NK-92 treated with Interleukin-12 subunit alpha and Interleukin-12 subunit beta, amount 100 ng/mL, for 24 hours (cell line): ENCODE data around the gene ERCC6L.
"Not testable (repeated sequence)": the region's sequence is repeated elsewhere in the genome, so short reads cannot be mapped to it uniquely, and the experiment has no call there.

Experiments used
- DNase-seq: peaks from one replicate; lab custom pipeline; 2025; lab: John Stamatoyannopoulos, UW

Gene ERCC6L

DNA sequence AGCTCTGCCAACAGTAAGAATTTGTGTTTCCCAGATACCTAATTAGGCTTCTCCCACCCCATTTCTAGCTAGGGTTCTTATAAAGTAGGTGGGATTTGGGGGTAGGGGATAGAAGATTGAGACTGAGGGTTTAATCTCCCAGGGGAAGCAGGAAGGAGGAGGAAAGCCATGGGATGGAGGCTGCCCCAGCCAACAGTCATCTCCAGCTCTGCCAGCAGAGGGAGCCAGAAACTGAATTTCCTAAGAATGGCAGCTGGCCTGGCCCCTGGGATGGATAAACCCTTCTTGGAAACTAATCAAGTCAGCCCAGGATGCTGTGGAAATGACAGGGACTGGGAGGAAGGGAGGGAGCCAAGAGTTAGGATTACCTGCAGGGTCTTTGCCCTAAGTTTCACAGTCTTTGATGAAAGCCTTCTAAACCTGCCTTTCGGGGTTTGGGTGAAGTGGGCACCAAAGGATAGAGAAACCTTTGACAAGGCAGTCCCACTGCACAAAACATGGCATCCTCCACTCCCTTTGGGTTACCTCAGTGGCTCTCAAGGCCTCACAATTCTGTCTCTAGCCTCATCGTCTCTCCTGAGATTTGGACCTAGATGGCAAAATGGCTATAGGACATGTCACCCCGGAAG lies 6.7 kb upstream of the ERCC6L start:
- DNase-seq = peak; percentile 1

DNA sequence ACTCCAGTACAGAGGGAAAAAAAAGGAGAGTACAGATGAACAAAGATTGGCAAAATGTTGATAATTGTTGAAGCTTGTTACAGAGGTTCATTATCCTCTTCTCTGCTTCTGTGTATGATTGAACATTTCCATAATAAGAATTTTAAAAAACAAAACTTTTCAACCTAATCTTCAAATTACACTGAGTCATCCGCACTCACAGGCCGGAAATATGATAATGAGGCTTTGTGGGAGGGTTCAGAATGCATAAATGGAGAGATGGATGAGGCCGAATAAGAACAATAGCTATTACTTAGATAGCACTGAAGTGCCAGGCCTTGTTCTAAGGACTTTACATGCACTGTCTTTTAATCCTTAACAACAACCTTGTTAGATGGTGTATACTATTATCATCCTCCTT lies 4.6 kb upstream of the ERCC6L start:
- DNase-seq = no peak

DNA sequence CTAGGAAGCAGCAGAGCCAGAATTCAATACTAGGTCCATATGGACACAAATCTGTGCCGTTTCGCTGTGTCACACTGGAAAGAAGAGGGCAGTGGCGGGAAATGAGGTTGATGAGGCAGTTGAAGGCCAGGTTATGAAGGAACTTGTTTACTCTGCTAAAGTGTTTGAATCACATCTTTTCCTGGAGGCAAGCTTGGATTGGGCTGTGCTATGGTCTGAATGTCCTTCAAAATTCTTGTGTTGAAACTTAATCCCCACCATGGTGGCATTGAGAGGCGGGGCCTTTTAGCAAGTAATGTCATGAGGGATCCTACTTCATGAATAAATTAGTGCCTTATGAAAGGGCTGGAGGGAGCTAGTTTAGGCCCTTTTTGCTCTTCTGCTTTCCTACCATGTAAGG lies 2.1 kb upstream of the ERCC6L start:
- DNase-seq = no peak

DNA sequence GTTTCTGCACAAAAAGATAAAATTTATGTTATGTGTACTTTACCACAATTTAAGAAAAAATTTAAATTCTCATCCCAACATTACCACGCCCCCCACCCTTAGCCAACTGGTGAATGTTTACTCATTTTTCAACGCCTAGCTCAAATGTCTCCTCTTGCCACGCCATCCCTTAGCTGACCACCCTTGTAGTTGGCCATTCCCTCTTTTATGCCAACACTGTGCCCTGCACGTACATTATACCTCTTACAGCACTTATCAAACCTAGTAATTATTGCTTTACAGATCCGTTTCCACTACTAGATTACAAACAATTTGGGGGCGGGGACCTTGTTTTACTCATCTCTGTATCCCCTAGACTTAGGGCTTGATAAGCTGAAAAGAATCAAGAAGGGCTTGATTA lies 644 bp downstream of the ERCC6L start:
- no peak for DNase-seq

DNA sequence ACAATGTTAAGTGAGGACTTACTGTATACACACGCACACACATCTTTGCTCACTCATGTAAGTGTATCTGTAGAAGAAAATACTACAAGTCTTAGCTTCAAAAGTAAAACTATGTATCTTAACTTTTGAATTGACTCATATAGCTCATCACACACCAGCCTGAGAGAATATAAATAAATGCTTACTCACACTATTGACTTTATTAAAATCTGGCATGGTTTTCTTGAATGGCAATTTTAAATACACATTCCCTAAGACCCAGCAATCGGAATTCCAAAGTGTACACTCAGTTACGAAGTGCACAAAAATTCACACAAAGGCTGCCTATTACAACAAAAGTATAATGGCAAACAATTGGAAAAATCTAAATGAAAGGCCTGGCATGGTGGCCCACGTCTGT lies 2.0 kb downstream of the ERCC6L start:
- DNase-seq = no peak

GRCh38 chrX:72230290-72230689 lies 8.5 kb downstream of the ERCC6L start:
- DNase-seq = no peak

DNA sequence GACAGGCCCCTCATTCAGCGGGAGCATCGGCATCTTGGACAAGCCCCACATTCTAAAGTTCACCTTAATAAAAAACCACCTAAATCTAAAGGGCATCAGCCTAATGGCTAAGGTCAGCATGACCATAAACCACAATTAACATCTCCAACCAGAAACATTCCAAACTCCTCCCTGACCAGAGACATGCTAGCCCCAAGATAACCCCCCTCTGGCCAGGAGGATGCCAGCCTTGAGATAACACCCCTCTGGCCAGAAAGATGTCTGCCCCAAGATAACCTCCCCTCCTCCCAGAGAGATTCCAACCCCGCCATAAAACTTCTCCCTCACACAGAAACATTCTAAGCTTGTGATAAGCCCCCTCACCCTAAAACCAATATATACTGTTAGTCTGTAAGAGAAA lies 18.5 kb downstream of the ERCC6L start:
- not testable (repeated sequence) for DNase-seq

DNA sequence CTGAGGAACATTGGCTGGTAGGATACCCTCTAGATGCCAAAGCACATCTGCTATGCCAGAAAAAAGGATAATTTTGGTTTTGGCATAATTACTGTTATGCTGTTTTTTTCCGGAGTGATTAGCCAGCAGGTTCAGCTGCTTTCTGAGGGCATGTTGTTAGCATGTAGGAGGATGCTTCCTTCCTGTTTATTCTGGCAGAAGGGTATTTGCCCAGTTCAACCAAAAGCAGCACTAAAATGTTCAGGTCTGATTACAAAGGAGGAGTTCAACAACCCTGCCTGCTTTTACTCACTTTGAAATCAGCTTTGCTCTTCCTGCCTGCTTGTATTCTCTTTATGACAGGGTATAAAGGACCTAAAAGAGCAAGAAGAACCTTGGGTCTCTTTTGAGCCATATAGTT lies 21.9 kb downstream of the ERCC6L start:
- no peak for DNase-seq

- DNase-seq = no peak
Measured at GRCh38 chrX:72208126-72208800, 30.6 kb downstream of the ERCC6L start.

- no peak for DNase-seq
Measured at GRCh38 chrX:72207366-72207765, 31.5 kb downstream of the ERCC6L start.

DNA sequence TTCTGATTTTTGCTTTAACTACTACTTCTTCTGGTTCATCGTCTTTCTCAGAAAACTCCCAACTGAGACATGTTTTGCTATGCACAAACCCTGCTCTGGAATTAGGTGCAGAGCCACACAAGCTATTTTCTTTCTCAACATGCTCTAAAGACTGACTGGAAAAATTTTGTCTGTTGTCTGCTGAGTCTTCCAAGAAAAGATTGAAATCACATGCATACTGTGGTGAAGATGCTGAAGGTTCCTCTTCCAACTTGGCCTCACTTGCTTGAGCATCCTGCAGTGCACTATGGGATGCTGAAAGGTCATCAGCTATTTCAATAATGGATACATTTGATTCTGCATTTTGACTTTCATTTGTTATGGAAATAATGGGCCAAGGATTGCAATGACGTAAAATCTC lies 33.1 kb downstream of the ERCC6L start:
- no peak for DNase-seq

- DNase-seq = no peak
Measured at GRCh38 chrX:72203421-72203820, 35.4 kb downstream of the ERCC6L start.

DNA sequence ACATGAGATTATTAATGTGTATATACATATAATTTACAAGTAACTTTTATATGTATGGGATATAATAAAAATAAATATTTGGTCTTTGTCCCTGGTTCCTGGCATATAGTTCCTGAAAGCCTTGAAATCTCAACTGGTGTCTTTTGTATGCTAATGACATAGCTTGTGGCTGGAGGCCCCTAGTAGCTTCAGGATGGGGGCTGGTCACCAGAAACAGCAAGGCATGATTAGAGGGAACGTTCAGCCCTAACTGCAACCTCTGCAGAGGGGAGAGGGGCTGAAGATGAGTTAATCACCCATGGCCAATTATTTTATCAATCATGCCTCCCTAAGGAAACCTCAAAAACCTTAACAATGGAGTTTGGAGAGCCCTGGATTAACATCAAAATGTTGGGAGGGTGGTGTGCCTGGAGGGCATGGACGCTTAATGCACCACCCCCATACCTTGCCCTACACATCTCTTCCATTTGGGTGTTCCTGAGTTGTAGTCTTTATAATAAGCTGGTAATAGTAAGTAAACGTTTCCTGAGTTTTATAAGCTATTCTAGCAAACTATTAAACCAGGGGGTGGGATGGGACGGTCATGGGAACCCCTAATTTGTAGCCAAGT lies 35.9 kb downstream of the ERCC6L start:
- no peak for DNase-seq

DNA sequence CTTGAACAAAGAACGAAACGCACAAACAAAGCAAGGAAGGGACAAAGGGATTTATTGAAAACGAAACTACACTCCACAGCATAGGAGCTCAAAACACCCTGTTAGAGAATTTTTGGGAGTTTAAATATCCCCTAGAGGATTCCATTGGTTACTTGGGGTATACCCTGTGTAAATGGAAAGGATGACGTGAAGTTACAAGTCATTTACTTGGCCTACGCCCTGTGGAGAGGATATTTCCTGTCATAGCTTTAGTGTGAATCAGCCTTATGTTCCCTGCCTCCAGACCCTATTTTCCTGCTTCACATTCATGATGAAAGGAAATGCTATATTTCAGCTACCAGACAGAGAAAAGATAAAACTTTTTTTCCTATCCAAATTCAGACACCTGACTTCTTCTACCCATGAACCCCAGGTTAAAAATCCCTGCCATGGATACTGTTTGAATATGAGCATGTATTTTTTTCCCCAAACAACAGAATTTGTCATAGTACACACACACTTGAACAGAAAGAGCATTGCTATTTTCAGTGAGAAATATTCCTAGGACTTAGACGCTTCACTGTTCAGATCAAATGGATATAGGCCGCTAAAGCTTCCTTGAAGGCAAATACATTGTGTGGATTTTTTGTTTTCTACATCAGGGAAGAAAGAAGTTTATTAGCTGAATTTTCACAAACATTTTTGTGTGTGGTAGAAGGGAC lies 36.8 kb downstream of the ERCC6L start:
- DNase-seq = no peak

DNA sequence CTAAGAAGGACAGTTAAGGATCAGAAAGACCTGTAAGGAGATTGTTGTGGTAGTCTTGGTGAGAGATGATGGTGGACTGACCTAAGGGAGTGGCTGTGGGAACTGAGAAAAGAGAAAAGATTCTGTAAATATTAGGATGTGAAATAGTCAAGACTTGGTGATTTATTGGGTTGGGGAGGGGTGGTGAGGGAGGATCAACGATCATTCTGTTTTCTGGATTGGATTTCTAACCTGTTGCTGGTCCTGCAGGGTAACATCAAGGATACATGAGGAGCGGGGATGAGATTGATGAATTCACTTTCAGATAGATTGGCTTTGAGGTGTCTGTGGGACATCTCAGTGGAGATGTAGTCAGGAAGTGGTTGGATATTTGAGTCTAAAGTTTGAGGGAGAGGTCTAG lies 55.9 kb downstream of the ERCC6L start:
- no peak for DNase-seq

GRCh38 chrX:72181178-72182125 lies 57.4 kb downstream of the ERCC6L start, which contains the start of gene PIN4:
Gene PIN4 (plus strand): TSS chrX:72181757. CDS start chrX:72181786, 29 bp downstream.
- peak; percentile 90 for DNase-seq

GRCh38 chrX:72180539-72180938 lies 58.3 kb downstream of the ERCC6L start:
- DNase-seq = no peak

DNA sequence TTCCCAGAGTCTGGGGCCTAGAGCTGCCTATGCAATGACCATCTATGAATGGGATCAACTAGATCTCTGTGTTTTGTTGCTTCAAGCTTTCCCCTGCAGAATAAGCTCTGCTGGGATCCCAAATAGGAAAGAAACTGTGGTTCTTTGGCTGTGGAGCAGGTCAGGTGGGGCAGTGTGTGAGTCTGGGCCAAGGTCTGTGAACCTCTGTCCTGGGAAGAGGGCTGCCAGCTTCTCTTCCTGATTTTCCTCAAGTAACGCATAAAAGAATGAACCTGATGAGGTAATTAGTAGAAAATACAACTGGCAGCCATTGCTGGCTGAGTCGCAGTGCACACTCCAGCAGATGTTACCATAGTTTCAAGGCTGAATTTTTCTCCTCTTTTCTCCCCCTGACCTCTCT lies 61.8 kb downstream of the ERCC6L start:
- no peak for DNase-seq

DNA sequence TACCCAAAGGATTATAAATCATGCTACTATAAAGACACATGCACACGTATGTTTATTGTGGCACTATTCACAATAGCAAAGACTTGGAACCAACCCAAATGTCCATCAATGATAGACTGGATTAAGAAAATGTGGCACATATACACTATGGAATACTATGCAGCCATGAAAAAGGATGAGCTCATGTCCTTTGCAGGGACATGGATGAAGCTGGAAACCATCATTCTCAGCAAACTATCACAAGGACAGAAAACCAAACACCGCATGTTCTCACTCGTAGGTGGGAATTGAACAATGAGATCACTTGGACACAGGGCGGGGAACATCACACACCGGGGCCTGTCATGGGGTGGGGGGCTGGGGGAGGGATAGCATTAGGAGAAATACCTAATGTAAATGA lies 62.5 kb downstream of the ERCC6L start:
- DNase-seq = not testable (repeated sequence)

- no peak for DNase-seq
Measured at GRCh38 chrX:72169008-72169728, 69.7 kb downstream of the ERCC6L start.

GRCh38 chrX:72165551-72165950 lies 73.3 kb downstream of the ERCC6L start:
- no peak for DNase-seq
